Fibroblast of peridontal ligament (primary cell): ENCODE measurements around the gene ABO.
"Not testable (repeated sequence)": the region's sequence is repeated elsewhere in the genome, so short reads cannot be mapped to it uniquely, and the experiment has no call there.

Source experiments
- DNase-seq: peaks from one replicate; pipeline ENCODE4 v3.0.0-alpha.2; 2010; ENCODE audit errors: extremely low read depth

The ABO gene

GRCh38 chr9:133205481-133205887 lies 69.5 kb downstream of the ABO start:
- not testable (repeated sequence) for DNase-seq
